IPS-15b (cell line): ENCODE measurements around the gene INSYN2B.

Experiments
- H3K27me3 ChIP-seq: one replicate; pipeline ENCODE4 v1.6.1; 2013; ENCODE audit warnings: low read length; ENCODE audit not compliant: control insufficient read depth, insufficient read depth
- H3K36me3 ChIP-seq: one replicate; pipeline ENCODE4 v1.6.1; 2013; ENCODE audit warnings: low read length; ENCODE audit not compliant: control insufficient read depth, insufficient read depth
- H3K4me1 ChIP-seq: one replicate; pipeline ENCODE4 v1.6.1; 2013; ENCODE audit warnings: mild to moderate bottlenecking, low read length; ENCODE audit not compliant: control insufficient read depth, insufficient read depth
- H3K4me3 ChIP-seq: one replicate; pipeline ENCODE4 v1.5.1; 2013; ENCODE audit warnings: low read depth, low read length
- H3K9ac ChIP-seq: one replicate; pipeline ENCODE4 v1.6.1; 2013; ENCODE audit warnings: low read depth, mild to moderate bottlenecking, low read length
- H3K9me3 ChIP-seq: one replicate; pipeline ENCODE4 v1.6.1; 2013; ENCODE audit warnings: mild to moderate bottlenecking, low read length; ENCODE audit not compliant: control insufficient read depth, insufficient read depth

INSYN2B gene

GRCh38 chr5:169864483-169864882 lies 115.8 kb downstream of the INSYN2B start:
- Histone ChIP-seq H3K27me3 (no peaks in the 10 kb centered on the region), H3K9me3 (no peaks in the 10 kb centered on the region), H3K36me3 (no peaks in the 10 kb centered on the region), H3K9ac (no peak overlapping the region), H3K4me3 (no peak overlapping the region), H3K4me1 (peaks cover 4% of the 10 kb centered on the region)

- Histone ChIP-seq H3K4me1 (no peaks in the 10 kb centered on the region), H3K36me3 (no peaks in the 10 kb centered on the region), H3K27me3 (no peaks in the 10 kb centered on the region), H3K9me3 (no peaks in the 10 kb centered on the region), H3K9ac (no peak overlapping the region), H3K4me3 (no peak overlapping the region)
Measured at GRCh38 chr5:169862391-169862811, 117.9 kb downstream of the INSYN2B start.

GRCh38 chr5:169861934-169862333 lies 118.4 kb downstream of the INSYN2B start:
- no peaks in the 10 kb centered on the region for H3K27me3 ChIP-seq
- no peak overlapping the region for H3K4me3 ChIP-seq
- H3K4me1 ChIP-seq: no peaks in the 10 kb centered on the region
- no peak overlapping the region for H3K9ac ChIP-seq
- H3K36me3 ChIP-seq: no peaks in the 10 kb centered on the region
- no peaks in the 10 kb centered on the region for H3K9me3 ChIP-seq

GRCh38 chr5:169861433-169861832 lies 118.9 kb downstream of the INSYN2B start:
- no peaks in the 10 kb centered on the region for H3K9me3 ChIP-seq
- no peak overlapping the region for H3K4me3 ChIP-seq
- no peak overlapping the region for H3K9ac ChIP-seq
- no peaks in the 10 kb centered on the region for H3K27me3 ChIP-seq
- no peaks in the 10 kb centered on the region for H3K36me3 ChIP-seq
- no peaks in the 10 kb centered on the region for H3K4me1 ChIP-seq

DNA sequence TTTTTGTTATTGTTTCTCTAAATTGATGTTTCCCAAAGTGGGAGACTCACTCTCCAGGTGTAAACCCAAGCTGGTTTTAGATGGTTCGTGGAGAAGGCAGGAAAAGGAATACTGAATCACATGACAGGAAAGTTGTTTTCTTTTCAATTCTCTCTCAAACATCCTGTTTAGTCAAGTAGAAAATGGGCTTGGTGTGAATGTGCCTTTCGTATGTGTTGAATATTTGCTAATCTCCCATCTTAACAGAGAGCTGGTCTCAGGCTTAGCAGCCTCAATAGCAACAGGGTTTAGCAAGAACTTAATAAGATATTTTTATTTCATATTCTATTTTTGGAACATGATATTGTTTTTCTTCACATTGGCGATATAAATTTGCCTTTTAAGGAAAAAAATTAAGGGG lies 119.7 kb downstream of the INSYN2B start:
- H3K9ac ChIP-seq: no peak overlapping the region

GRCh38 chr5:169856571-169856970 lies 123.7 kb downstream of the INSYN2B start:
- no peaks in the 10 kb centered on the region for H3K4me1 ChIP-seq
- H3K9ac ChIP-seq: no peak overlapping the region
- H3K27me3 ChIP-seq: no peaks in the 10 kb centered on the region
- no peaks in the 10 kb centered on the region for H3K36me3 ChIP-seq
- H3K9me3 ChIP-seq: no peaks in the 10 kb centered on the region
- H3K4me3 ChIP-seq: no peak overlapping the region

More for the DNA sequence above, 119.7 kb downstream of the INSYN2B start:
- no peaks in the 10 kb centered on the region for H3K36me3 ChIP-seq
- H3K27me3 ChIP-seq: no peaks in the 10 kb centered on the region
- no peaks in the 10 kb centered on the region for H3K4me1 ChIP-seq
- no peak overlapping the region for H3K4me3 ChIP-seq
- no peaks in the 10 kb centered on the region for H3K9me3 ChIP-seq

GRCh38 chr5:169851321-169851850 lies 128.9 kb downstream of the INSYN2B start:
- Histone ChIP-seq H3K36me3 (no peaks in the 10 kb centered on the region), H3K27me3 (no peaks in the 10 kb centered on the region), H3K4me1 (no peaks in the 10 kb centered on the region), H3K4me3 (no peak overlapping the region), H3K9me3 (no peaks in the 10 kb centered on the region), H3K9ac (no peak overlapping the region)

DNA sequence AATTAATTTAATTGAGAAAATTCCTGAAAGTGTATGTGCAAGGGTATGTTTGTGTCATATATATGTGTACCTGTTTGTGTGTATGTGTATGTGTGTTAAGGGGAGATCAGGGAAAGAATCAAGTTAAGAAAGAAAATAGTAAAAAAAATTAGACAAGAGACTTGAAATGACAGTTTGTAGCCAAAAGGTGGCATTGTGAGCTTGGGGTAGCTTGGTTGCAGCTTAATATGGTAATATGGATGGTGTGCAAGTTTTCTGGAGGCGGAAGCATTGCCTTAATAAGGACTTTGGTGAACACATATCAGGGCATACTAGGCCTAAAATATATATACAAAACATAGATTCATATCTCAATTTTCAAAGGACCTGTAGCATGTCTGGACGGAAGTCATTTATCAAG lies 129.9 kb downstream of the INSYN2B start:
- Histone ChIP-seq H3K9me3 (no peaks in the 10 kb centered on the region), H3K27me3 (no peaks in the 10 kb centered on the region), H3K36me3 (no peaks in the 10 kb centered on the region), H3K9ac (no peak overlapping the region), H3K4me3 (no peak overlapping the region), H3K4me1 (no peaks in the 10 kb centered on the region)

DNA sequence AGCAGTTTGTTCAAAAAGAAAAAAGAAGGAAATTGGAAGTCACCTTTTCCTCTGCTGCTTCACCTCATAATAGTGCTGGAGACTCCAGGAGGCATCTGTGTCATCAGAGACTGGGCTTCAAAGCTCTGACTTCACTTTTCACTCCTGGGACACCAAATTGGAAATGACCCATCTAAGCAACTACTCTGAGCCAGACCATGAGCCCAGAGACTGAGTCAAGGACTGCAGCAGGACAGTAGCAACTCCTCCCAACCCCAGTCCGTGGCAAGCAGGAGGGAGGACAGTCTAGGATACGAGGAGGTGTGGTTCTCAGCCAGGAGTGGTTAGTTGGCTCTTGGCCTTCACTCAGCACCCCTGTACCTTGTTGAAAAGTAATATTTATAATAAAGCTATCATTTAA lies 131.5 kb downstream of the INSYN2B start:
- Histone ChIP-seq H3K36me3 (no peaks in the 10 kb centered on the region), H3K4me3 (no peak overlapping the region), H3K9me3 (no peaks in the 10 kb centered on the region), H3K9ac (no peak overlapping the region), H3K4me1 (no peaks in the 10 kb centered on the region), H3K27me3 (no peaks in the 10 kb centered on the region)

DNA sequence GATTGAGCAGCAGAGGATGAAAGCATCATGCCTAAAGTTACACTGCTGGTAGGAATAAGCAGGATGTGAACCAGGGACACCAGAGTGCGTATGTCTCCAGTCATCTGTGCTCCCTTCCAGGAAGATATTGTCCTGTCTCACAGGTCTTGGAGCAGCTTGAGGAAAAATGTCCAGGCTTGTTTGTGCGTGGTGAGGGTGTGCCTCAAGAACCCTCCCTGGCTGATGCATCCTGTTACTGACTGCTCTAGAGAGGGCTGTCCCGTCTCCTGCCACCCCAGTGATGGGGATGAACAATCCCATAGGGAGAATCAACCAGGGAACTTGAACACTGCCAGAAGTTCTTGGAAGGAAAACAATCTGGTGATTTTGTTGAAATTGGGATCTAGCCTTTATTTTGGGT lies 132.0 kb downstream of the INSYN2B start:
- Histone ChIP-seq H3K4me1 (no peaks in the 10 kb centered on the region), H3K4me3 (no peak overlapping the region), H3K9ac (no peak overlapping the region), H3K36me3 (no peaks in the 10 kb centered on the region), H3K9me3 (no peaks in the 10 kb centered on the region), H3K27me3 (no peaks in the 10 kb centered on the region)

GRCh38 chr5:169847519-169847918 lies 132.8 kb downstream of the INSYN2B start:
- H3K9me3 ChIP-seq: no peaks in the 10 kb centered on the region
- H3K9ac ChIP-seq: no peak overlapping the region
- no peak overlapping the region for H3K4me3 ChIP-seq
- H3K36me3 ChIP-seq: no peaks in the 10 kb centered on the region
- no peaks in the 10 kb centered on the region for H3K27me3 ChIP-seq
- no peaks in the 10 kb centered on the region for H3K4me1 ChIP-seq

DNA sequence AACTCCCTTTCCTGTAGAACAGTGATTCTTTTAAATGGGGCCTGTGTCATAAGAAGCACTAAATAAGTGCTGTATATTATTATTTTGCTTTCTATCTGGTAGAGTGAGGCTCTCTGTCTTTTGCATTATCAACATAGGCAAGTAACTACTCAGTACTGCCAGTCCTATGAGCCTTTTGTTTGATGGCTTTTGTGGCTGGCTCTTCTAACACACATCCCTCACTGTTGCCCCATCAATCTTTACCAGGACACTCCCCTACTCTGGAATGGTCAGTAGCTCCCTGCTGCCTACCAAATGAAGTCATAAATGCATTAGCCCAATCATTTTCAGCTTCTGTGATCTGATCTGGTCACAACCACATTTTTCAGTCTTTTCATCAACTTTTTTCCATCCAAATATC lies 137.6 kb downstream of the INSYN2B start:
- Histone ChIP-seq H3K4me1 (no peaks in the 10 kb centered on the region), H3K9ac (no peak overlapping the region), H3K9me3 (no peaks in the 10 kb centered on the region), H3K27me3 (no peaks in the 10 kb centered on the region), H3K36me3 (no peaks in the 10 kb centered on the region), H3K4me3 (no peak overlapping the region)
